HG02623 (cell line): ENCODE measurements around the gene DEFB108B.
"Not testable (repeated sequence)": the region's sequence is repeated elsewhere in the genome, so short reads cannot be mapped to it uniquely, and the experiment has no call there.

Experiments used
- ATAC-seq: cut with Tn5 transposase; IDR thresholded peaks from one replicate; pipeline ENCODE4 v1.9.1; 2021; ENCODE audit warnings: moderate library complexity; ENCODE audit not compliant: unreplicated experiment

The DEFB108B gene, protein sequence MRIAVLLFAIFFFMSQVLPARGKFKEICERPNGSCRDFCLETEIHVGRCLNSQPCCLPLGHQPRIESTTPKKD

GRCh38 chr11:71832811-71833210, at the start of gene DEFB108B:
Gene DEFB108B, plus strand, starts transcription at chr11:71833200. Its CDS starts 0 bp downstream, at chr11:71833200.
- not testable (repeated sequence) for ATAC-seq

DNA sequence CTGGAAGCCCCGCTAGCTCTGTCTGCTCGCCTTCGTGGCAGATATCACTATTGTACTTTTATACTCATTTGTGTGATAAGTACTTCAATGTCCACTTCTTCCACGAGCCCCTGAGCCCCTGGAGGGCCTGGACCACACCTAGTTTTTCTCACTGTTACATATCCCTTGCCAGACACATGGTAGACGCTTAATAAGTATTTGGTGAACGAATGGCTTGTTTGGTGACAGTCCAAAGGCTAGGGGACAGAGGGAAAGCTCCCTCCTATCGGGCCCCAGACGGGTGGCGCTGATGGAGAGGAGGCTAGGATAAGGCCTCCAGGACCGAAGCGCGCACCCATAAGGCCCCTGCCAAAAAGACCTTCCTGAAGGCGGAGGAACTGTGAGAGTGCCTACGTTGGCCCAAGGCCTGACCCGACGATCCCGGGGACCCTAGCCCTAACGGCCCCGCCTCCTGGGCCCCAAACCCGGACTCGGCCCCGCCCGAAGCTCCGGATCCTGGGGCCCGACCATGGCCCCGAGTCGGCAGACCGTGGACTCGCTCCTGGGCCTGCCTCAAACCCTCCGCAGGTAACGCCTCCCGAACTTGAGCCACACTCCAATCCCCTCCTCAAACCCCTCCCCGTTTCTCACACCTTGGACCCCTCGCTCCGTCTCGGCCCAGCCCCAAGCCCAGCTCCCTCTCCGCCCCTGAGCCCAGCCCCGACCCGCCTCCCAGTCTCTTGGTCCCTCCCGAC, 46.7 kb upstream of the DEFB108B start:
- ATAC-seq = peak; percentile 38

- ATAC-seq = peak; percentile 96
Measured at GRCh38 chr11:71786848-71787097, 46.2 kb upstream of the DEFB108B start.

DNA sequence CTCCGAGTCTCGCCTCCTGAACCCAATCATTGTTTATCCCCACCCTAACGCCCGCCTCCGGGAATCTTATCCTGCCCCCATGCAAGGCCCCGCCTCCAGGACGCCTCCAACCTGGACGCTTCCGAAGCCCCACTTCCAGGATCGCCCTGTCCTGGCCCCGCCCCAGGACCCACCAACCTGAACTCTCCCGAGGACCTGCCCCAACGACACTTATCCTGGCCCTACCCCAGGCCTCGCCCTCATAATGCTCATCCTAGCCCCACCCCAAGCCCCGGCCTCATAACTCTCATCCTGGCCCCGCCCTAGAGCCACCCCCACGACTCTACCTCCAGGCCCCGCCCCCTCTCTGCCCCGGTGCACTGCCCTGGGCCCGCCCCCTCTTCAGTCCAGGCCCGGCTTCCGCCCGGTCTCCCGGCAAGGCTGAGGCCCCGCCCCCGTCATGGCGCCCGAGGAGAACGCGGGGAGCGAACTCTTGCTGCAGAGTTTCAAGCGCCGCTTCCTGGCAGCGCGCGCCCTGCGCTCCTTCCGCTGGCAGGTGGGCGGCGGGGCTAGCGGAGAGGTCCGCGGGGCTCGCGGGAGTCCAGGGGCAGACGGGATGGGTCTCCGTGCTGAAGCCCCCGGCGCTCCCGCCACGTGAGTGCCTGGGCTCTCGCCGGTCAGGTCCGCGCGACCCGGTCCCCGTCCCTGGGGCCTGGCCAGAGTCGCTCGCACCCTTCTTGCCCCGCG, 45.7 kb upstream of the DEFB108B start:
- peak; percentile 76 for ATAC-seq

GRCh38 chr11:71787824-71788454, 45.1 kb upstream of the DEFB108B start:
- not testable (repeated sequence) for ATAC-seq

- ATAC-seq = not testable (repeated sequence)
Measured at GRCh38 chr11:71789444-71790196, 43.4 kb upstream of the DEFB108B start.

- not testable (repeated sequence) for ATAC-seq
Measured at GRCh38 chr11:71791111-71791510, 41.9 kb upstream of the DEFB108B start.

DNA sequence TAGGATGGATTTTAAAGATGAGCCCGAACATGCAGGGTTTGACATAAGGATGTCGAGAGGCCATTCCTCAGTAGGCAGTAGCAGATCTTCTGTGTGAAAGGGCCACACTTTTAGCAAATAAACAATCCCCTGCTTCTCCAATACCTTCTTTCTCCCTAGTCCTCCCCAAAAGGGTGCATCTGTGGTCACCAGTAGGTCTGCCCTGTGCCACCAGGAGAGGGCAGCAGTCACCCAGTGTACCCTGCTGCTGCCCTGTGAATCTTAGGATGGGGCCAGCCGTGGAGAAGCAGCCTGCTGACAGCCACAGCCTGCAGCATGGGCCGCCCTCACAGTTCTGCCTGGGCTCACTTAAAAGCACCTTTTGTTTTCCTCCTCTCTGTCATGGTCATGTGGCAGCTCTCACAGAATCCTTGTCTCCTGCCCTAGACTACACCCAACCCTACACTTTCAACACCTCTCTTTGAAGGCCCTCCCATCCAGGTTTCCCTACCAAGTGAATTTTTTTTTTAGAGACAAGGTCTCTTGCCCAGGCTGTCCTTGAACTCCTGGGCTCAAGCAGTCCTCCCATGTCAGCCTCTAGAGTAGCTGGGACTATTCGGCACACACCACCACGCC, 40.3 kb upstream of the DEFB108B start:
- not testable (repeated sequence) for ATAC-seq

DNA sequence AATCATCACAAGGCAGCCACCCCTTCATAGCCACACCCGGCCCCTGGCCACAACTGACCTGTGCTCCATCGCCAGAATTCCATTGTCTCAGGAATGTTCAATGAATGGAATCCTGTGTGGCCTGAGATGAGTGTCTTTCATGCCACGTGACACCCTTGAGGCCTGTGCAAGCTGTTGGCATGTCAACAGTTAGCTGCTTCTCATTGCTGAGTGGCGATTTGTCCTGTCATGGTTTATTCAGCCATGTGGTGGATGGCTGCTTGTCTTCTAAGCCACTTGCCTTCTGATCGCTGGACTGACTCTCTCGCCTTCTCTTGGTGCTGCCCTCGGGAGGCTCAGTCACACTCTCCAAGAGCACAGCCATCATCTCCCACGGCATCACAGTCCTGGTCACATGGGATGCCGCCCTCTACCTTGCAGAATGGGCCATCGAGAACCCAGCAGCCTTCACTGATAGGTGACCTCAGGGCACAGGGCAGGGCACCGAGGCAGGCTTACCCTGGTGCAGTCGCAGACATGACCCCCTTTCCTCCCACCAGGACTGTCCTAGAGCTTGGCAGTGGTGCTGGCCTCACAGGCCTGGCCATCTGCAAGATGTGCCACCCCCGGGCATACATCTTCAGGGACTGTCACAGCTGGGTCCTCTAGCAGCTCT, 38.5 kb upstream of the DEFB108B start:
- not testable (repeated sequence) for ATAC-seq

DNA sequence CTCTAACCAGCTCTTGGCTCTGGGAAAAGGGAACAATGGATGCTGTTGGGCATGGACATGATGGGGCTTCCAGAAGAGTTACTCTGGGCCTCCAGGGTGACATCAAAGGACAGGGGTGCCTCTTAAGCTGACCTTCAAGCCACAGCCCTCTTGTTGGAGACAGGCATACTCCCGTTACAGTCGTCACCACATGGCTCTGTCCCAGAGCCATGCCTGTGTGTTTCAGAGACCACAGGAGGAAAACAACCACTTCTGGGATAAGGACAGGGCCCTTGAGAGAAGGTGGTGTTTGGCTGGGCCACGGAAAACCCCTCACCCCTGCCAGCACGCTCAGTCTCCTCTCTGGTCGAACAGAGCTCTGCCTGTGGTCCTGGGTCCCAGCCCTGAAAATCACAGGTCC, 37.8 kb upstream of the DEFB108B start:
- ATAC-seq = not testable (repeated sequence)

- ATAC-seq = not testable (repeated sequence)
Measured at GRCh38 chr11:71796016-71796415, 37.0 kb upstream of the DEFB108B start.

- not testable (repeated sequence) for ATAC-seq
Measured at GRCh38 chr11:71796781-71797180, 36.2 kb upstream of the DEFB108B start.

DNA sequence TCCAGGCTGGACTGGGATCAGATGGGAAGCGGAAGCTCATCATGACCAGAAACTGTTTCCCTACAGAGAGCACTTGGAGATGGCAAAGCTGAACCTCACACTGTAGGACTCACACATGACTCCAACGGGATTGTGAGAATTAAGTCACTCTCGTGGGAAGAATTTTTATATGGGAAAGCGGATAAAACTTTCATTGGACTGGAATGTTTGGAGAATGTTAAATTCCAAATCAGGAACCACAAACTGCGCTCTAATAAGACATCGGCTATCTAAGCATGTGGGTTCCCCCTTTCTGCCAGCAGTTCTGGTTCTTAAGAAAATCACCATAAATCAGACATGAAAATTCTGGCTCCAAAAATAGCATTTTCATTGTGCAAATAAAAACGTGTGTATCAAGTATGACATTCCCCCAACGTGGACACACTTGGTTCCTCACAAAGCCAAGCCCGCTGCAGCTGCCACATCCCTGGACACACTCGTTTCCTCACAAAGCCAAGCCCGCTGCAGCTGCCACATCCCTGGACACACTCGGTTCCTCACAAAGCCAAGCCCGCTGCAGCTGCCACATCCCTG, 33.4 kb upstream of the DEFB108B start:
- not testable (repeated sequence) for ATAC-seq

- not testable (repeated sequence) for ATAC-seq
Measured at GRCh38 chr11:71800335-71800953, 32.6 kb upstream of the DEFB108B start.

GRCh38 chr11:71801026-71801425, 32.0 kb upstream of the DEFB108B start:
- ATAC-seq = not testable (repeated sequence)

DNA sequence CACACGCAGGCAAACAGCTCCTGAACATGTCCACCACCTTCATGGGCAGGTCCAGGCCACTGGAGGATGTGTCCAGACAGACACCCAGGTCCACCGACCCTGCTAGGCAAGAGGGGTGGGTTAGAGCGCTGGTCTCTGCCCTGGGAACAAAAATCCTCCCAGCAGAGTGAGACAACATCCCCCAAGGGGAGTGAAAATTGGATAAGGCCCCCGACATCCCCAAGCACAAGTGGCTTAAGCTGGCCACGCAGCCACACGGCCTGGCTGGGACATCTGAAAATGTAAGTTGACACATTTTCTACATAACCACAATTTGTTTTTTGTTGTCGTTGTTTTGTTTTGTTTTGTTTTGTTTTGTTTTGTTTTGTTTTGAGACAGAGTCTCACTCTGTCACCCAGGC, 30.1 kb upstream of the DEFB108B start:
- not testable (repeated sequence) for ATAC-seq

DNA sequence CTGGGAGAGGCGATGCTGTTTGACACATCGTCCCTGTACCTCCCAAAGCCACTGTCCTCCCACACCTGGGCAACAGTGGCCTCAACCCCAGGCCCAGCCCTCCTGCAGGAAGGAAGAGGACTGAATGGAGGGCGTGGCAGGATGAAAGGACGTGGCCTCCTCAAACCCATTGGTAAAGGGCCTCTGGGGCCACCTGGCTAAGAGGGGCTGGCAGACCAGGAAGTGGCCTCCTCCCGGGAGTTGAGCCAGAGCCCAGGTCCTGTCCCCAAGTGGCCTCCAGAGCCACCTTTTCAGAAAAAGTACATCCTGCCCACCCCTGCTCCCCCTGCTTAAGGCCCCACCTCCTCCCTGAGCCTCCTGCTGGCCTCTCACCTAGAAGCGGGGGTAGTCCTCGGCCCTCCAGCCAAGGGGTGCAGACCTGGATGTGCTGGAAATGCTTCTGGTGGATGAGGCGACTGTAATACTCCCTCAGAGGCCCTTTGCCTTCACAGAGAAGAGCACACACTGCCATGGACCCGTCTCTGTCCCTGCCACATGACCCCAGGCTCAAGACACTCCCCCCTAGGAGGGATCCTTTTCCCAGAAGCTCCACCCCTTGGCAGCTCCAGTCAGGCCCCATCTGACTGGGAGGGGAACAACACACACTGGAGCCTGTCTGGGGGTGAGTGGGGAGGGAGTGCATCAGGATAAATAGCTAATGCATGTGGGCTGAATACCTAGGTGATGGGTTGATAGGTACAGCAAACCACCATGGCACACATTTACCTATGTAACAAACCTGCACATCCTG, 28.6 kb upstream of the DEFB108B start:
- ATAC-seq = not testable (repeated sequence)

DNA sequence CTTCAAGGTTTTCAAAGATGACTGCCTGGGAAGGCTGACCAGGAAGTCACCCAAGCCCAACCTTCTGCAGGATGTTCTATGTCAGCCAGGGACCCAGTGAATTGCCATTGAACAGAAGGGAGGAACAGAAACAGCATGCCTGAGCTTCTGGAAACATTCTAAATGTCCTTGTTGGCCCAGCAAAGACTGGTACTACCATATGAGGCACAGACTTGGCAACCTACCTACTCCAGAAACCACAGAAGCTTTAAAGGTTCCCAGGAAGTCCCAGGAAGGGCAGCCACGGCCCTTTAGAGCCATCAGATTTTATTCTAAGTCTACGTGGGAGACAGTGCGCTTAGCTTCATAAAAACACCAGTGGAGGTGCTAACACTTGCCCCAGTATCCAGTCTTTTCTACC, 20.5 kb upstream of the DEFB108B start:
- not testable (repeated sequence) for ATAC-seq
